Stimulated activated CD8-positive, alpha-beta memory T cell treated with anti-CD3 and anti-CD28 coated beads, Interleukin-12 subunit alpha, Interleukin-12 subunit beta, amount 100 ng/mL, for 24 hours (primary cell): ENCODE measurements around the gene ACO2.

Experiments used
- DNase-seq: peaks from one replicate; pipeline ENCODE4 v3.0.0-alpha.2; 2020; ENCODE audit errors: extremely low read depth

The ACO2 gene

GRCh38 chr22:41488596-41489385 is 19.9 kb downstream of the ACO2 start:
- no peak for DNase-seq

- DNase-seq: no peak
Observed at GRCh38 chr22:41491374-41492100, 22.6 kb downstream of the ACO2 start.

GRCh38 chr22:41498303-41498835 is 29.5 kb downstream of the ACO2 start:
- no peak for DNase-seq

GRCh38 chr22:41499624-41500280 is 30.8 kb downstream of the ACO2 start:
- DNase-seq: no peak

- DNase-seq: no peak
Observed at GRCh38 chr22:41500303-41500702, 31.4 kb downstream of the ACO2 start.

- no peak for DNase-seq
Observed at GRCh38 chr22:41501209-41501608, 32.3 kb downstream of the ACO2 start.

GRCh38 chr22:41504397-41504796 is 35.5 kb downstream of the ACO2 start:
- no peak for DNase-seq

- no peak for DNase-seq
Observed at GRCh38 chr22:41504816-41505215, 35.9 kb downstream of the ACO2 start.

- no peak for DNase-seq
Observed at GRCh38 chr22:41505511-41506220, 36.7 kb downstream of the ACO2 start.

- no peak for DNase-seq
Observed at GRCh38 chr22:41507330-41508063, 38.6 kb downstream of the ACO2 start.

GRCh38 chr22:41508770-41509170 is 39.9 kb downstream of the ACO2 start:
- DNase-seq: no peak

- no peak for DNase-seq
Observed at GRCh38 chr22:41511521-41511968, 42.6 kb downstream of the ACO2 start.

- no peak for DNase-seq
Observed at GRCh38 chr22:41512421-41513194, 43.7 kb downstream of the ACO2 start.

- no peak for DNase-seq
Observed at GRCh38 chr22:41513391-41513790, 44.5 kb downstream of the ACO2 start.

- no peak for DNase-seq
Observed at GRCh38 chr22:41516462-41516861, 47.5 kb downstream of the ACO2 start.

GRCh38 chr22:41517172-41518047 is 48.5 kb downstream of the ACO2 start:
- DNase-seq: no peak

GRCh38 chr22:41518048-41518347 is 49.1 kb downstream of the ACO2 start:
- no peak for DNase-seq

GRCh38 chr22:41521126-41521525 is 52.2 kb downstream of the ACO2 start:
- no peak for DNase-seq

- no peak for DNase-seq
Observed at GRCh38 chr22:41522813-41523212, 53.9 kb downstream of the ACO2 start.
